OCI-LY1 (cell line): Measurements from ENCODE around the gene CGB3.
"Not testable (repeated sequence)": the region's sequence is repeated elsewhere in the genome, so short reads cannot be mapped to it uniquely, and the experiment has no call there.

ENCODE experiments used
- H2AFZ ChIP-seq: fragments of 200-600 bp; sonication (generic), shearing (Covaris generic); 2 replicates; pipeline ENCODE4 v1.6.0; 2014; ENCODE audit warnings: antibody characterized with exemption, mild to moderate bottlenecking, low read length
- H3F3A ChIP-seq: fragments of 200-600 bp; sonication (generic), shearing (Covaris generic); 2 replicates; pipeline ENCODE4 v1.6.0; 2014; ENCODE audit warnings: mild to moderate bottlenecking, antibody characterized with exemption, low read length, moderate library complexity; ENCODE audit not compliant: insufficient read depth
- H3K27ac ChIP-seq: fragments of 200-600 bp; sonication (generic); 2 replicates; pipeline ENCODE4 v1.5.1; 2014; ENCODE audit warnings: low read length, mixed run types, mild to moderate bottlenecking, low read depth; ENCODE audit not compliant: poor library complexity, severe bottlenecking
- H3K27me3 ChIP-seq: fragments of 200-600 bp; sonication (generic); 2 replicates; pipeline ENCODE4 v1.6.0; 2014; ENCODE audit warnings: antibody characterized with exemption, mild to moderate bottlenecking, low read length, moderate library complexity; ENCODE audit not compliant: insufficient read depth
- H3K36me3 ChIP-seq: fragments of 200-600 bp; sonication (generic); 2 replicates; pipeline ENCODE4 v1.6.1; 2014; ENCODE audit warnings: mild to moderate bottlenecking, antibody characterized with exemption, low read length, moderate library complexity, mixed read lengths; ENCODE audit not compliant: insufficient read depth
- H3K4me1 ChIP-seq: fragments of 200-600 bp; sonication (generic); 2 replicates; pipeline ENCODE4 v1.5.1; 2014; ENCODE audit warnings: mild to moderate bottlenecking, low read length, moderate library complexity; ENCODE audit not compliant: insufficient read depth, severe bottlenecking
- H3K4me2 ChIP-seq: fragments of 200-600 bp; sonication (generic), shearing (Covaris generic); 2 replicates; pipeline ENCODE4 v1.6.1; 2014; ENCODE audit warnings: low read length
- H3K4me3 ChIP-seq: fragments of 200-600 bp; sonication (generic); 2 replicates; pipeline ENCODE4 v1.5.1; 2014; ENCODE audit warnings: low read length, low read depth, mild to moderate bottlenecking, mixed read lengths; ENCODE audit not compliant: poor library complexity, severe bottlenecking
- H3K79me2 ChIP-seq: fragments of 200-600 bp; shearing (Covaris generic); 2 replicates; pipeline ENCODE4 v1.6.1; 2016; ENCODE audit warnings: mixed run types, low read length, mixed read lengths; ENCODE audit not compliant: insufficient read depth
- H3K9ac ChIP-seq: fragments of 200-600 bp; sonication (generic), shearing (Covaris generic); 2 replicates; pipeline ENCODE4 v1.6.1; 2014; ENCODE audit warnings: mild to moderate bottlenecking, low read length, mixed read lengths
- H3K9me2 ChIP-seq: fragments of 200-600 bp; sonication (generic), shearing (Covaris generic); 2 replicates; pipeline ENCODE4 v1.6.1; 2014; ENCODE audit warnings: low read depth, mild to moderate bottlenecking, low read length, mixed read lengths
- H3K9me3 ChIP-seq: fragments of 200-600 bp; shearing (Covaris generic); 2 replicates; pipeline ENCODE4 v1.6.1; 2014; ENCODE audit warnings: low read length, mixed read lengths
- H4K20me1 ChIP-seq: fragments of 200-600 bp; sonication (generic), shearing (Covaris generic); 2 replicates; pipeline ENCODE4 v1.6.0; 2016; ENCODE audit warnings: mild to moderate bottlenecking, low read length; ENCODE audit not compliant: insufficient read depth
- EZH2 ChIP-seq: fragments of 200-600 bp; sonication (generic), shearing (Covaris generic); IDR thresholded peaks from 2 replicates; pipeline ENCODE4 v1.8.0; 2017; ENCODE audit warnings: borderline replicate concordance, mixed run types, mild to moderate bottlenecking, antibody characterized with exemption, low read length, moderate library complexity, mixed read lengths
- TF ChIP-seq, protein P1 (sequence below): fragments of 200-600 bp; sonication (generic), shearing (Covaris generic); IDR thresholded peaks from 2 replicates; pipeline ENCODE4 v1.5.1; 2017; ENCODE audit warnings: mild to moderate bottlenecking, antibody characterized with exemption, low read length, moderate library complexity, mixed read lengths

Gene CGB3

DNA sequence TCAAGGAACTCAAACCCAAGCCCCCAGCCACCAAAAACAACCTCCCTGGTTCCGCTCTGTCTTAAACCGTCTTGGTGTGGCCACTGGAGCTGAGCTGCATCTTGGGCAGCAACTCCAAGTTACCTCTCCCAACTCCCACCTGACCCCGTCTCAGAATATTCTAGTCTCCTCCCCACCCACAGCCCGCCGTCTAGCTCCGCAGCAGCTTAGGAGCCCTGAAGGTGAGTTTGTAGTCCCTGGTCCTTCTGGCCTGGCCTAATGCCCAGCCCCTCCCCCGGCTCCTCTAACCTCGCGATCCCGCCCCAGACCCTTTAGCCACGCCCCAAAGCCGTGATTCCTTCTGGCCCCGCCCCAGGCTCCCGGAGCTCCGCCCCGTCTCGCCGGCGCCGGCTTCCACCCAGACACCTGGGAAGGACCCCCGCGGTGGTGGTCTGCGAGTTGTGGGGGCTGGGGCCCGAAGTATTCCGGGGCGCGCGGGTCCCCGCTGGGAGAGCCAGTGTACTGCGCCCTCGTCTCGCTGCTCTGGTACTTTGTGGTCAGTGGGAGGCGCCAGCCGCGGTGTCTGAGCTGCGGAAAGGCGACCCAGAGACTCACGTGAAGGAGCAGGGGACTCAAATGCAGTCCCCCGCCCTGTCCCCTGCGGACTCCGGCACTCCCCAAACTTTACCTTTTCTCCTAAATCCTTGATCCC is 4.7 kb downstream of the CGB3 start:
- Histone ChIP-seq H3K4me3 (peak overlapping the region; percentile 60), H3K9ac (peak overlapping the region; percentile 36; the same call in 1 of the 2 replicates), H3K4me1 (peaks cover 45% of the 10 kb centered on the region), H3K36me3 (peaks cover 18% of the 10 kb centered on the region), H3K9me3 (no peaks in the 10 kb centered on the region), H3K79me2 (no peaks in the 10 kb centered on the region), H3K27me3 (no peaks in the 10 kb centered on the region), H2AFZ (no peak overlapping the region), H3K27ac (no peak overlapping the region), H4K20me1 (no peaks in the 10 kb centered on the region), H3K4me2 (peak overlapping the region; percentile 70), H3F3A (no peaks in the 10 kb centered on the region), H3K9me2 (no peaks in the 10 kb centered on the region)
- TF ChIP-seq, protein P1, sequence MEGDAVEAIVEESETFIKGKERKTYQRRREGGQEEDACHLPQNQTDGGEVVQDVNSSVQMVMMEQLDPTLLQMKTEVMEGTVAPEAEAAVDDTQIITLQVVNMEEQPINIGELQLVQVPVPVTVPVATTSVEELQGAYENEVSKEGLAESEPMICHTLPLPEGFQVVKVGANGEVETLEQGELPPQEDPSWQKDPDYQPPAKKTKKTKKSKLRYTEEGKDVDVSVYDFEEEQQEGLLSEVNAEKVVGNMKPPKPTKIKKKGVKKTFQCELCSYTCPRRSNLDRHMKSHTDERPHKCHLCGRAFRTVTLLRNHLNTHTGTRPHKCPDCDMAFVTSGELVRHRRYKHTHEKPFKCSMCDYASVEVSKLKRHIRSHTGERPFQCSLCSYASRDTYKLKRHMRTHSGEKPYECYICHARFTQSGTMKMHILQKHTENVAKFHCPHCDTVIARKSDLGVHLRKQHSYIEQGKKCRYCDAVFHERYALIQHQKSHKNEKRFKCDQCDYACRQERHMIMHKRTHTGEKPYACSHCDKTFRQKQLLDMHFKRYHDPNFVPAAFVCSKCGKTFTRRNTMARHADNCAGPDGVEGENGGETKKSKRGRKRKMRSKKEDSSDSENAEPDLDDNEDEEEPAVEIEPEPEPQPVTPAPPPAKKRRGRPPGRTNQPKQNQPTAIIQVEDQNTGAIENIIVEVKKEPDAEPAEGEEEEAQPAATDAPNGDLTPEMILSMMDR = peak; percentile 35; the same call in 1 of the 2 replicates
- no peak for TF ChIP-seq EZH2

DNA sequence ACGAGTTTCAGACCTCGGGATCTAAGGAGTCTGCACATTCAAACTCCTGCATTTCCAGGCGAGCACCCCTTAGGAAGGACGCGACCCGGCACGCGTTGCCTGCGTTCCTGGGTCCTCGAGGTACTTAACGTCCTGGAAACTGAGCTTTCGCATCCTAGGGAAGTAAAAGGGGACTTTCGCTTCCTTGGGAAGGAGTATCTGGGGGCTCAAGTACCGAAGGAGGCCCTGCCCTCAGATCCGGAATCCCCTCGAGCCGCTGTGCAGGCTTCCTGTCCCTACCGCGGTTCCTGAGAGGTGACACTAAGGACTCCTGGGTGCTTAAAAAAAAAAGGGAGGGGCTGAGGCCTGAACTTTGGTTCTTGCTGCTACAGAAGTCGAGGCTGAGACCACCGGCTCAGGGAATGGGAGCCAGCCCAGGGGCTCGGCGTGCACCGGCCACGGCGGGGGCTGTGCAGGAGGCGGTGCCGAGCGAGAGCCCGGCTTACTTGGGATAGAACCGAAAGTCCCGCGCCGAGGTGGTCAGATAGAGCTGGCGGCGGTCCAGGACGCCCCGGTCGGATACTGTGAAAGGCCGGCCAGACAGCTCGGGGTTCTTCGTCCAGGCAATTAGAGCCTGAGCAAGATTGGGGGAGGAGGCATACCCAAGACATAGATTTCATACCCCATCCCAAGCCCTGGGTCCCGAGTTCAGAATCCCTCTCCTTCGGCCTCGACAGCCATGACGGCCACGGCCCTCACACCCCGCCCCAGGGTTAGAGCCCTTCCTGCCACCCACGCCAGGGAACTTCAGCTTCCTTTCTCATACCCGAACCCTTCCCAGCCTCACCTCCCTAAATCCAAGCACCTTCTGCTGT is 5.5 kb downstream of the CGB3 start:
- peak overlapping the region; percentile 60 for H3K4me3 ChIP-seq
- H2AFZ ChIP-seq, H3K9me3 ChIP-seq, H3K79me2 ChIP-seq, H3K9me2 ChIP-seq, H4K20me1 ChIP-seq, H3K27ac ChIP-seq, H3F3A ChIP-seq, H3K27me3 ChIP-seq: not testable (repeated sequence)
- H3K4me1 ChIP-seq = peaks cover 45% of the 10 kb centered on the region
- peak overlapping the region; percentile 60 for H3K9ac ChIP-seq
- peak overlapping the region; percentile 70 for H3K4me2 ChIP-seq
- peaks cover 26% of the 10 kb centered on the region for H3K36me3 ChIP-seq

- Histone ChIP-seq H4K20me1 (no peaks in the 10 kb centered on the region), H3F3A (no peaks in the 10 kb centered on the region), H3K9ac (peak overlapping the region; percentile 60), H3K27me3 (no peaks in the 10 kb centered on the region), H3K36me3 (peaks cover 30% of the 10 kb centered on the region), H3K4me1 (peaks cover 45% of the 10 kb centered on the region), H3K4me2 (peak overlapping the region; percentile 70), H3K9me2 (no peaks in the 10 kb centered on the region), H3K9me3 (no peaks in the 10 kb centered on the region), H3K27ac (no peak overlapping the region), H2AFZ (no peak overlapping the region), H3K4me3 (peak overlapping the region; percentile 60), H3K79me2 (no peaks in the 10 kb centered on the region)
- TF ChIP-seq EZH2 = no peak
- TF ChIP-seq, protein P1 = peak; percentile 59
These were observed 6.3 kb downstream of the CGB3 start for GRCh38 chr19:49017666-49018351.
